Esophagus squamous epithelium (tissue), 4 donors: ENCODE measurements around the gene PKDCC.

ENCODE experiments used
- POLR2A ChIP-seq, 4 donors: fragments of 450-650 bp; IDR thresholded peaks; one replicate each; pipeline ENCODE4 v1.6.1; 2017; ENCODE audit warnings: antibody characterized with exemption in 4 of 4, mild to moderate bottlenecking in 4 of 4, moderate library complexity in 3 of 4
- TF ChIP-seq, protein P1 (sequence below), 6 experiments: fragments of 450-650 bp in 4 of 6; fragments of 200-600 bp in 2 of 6; sonication (generic) in 2 of 6; IDR thresholded peaks; one replicate each; pipeline ENCODE4 v1.5.1; 2016 to 2019; ENCODE audit warnings: antibody characterized with exemption in 6 of 6, mild to moderate bottlenecking in 4 of 6, moderate library complexity in 4 of 6

DNA sequence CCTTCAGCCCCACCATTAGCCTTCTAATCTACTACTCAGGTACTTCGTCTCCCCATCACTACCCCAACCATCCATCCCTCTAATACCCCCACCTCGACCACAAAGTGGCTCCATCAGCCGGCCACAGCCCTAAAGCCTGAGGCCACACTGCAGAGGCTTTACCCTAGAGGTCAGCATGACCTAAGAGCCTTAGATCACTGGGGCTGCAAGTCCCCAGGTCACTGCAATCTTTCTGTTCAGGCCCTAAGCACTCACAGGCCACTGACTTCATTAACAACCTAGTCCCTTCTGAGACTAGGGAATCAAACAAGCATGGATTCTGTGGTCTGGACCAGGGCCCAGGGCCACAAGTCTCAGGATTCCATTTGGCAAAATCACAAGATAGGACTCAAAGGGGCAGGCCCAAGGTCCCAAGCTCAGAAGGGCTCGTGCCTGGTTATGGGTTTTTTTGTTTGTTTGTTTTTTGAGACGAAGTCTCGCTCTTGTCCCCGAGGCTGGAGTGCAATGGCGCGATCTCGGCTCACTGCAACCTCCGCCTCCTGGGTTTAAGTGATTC, 37.0 kb upstream of the PKDCC start:
- no peak for TF ChIP-seq POLR2A (IDR thresholded peaks at IDR 0.05)
- TF ChIP-seq, protein P1, sequence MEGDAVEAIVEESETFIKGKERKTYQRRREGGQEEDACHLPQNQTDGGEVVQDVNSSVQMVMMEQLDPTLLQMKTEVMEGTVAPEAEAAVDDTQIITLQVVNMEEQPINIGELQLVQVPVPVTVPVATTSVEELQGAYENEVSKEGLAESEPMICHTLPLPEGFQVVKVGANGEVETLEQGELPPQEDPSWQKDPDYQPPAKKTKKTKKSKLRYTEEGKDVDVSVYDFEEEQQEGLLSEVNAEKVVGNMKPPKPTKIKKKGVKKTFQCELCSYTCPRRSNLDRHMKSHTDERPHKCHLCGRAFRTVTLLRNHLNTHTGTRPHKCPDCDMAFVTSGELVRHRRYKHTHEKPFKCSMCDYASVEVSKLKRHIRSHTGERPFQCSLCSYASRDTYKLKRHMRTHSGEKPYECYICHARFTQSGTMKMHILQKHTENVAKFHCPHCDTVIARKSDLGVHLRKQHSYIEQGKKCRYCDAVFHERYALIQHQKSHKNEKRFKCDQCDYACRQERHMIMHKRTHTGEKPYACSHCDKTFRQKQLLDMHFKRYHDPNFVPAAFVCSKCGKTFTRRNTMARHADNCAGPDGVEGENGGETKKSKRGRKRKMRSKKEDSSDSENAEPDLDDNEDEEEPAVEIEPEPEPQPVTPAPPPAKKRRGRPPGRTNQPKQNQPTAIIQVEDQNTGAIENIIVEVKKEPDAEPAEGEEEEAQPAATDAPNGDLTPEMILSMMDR (IDR thresholded peaks at IDR 0.05): no peak
